T47D (cell line): ENCODE data around the gene MORC3.
"Not testable (repeated sequence)": the region's sequence is repeated elsewhere in the genome, so short reads cannot be mapped to it uniquely, and the experiment has no call there.

Experiments
- DNase-seq, 2 experiments: peaks; one replicate each; pipeline versions ENCODE4 v3.0.0 to v3.0.0-alpha.2; 2011 to 2012; ENCODE audit warnings: low read depth in 1 of 2, low spot score in 1 of 2
- JUND ChIP-seq: IDR thresholded peaks from 2 replicates; pipeline ENCODE4 v1.6.1; 2012; ENCODE audit warnings: low read depth
- in situ Hi-C: cut with HindIII; loops from 2 replicates; pipeline ENCODE4 v1.10.0; 2016; ENCODE audit warnings: low sequenced_read_pairs, low pct_unique_long_range_greater_than_20kb

Gene MORC3

GRCh38 chr21:36381841-36382589 lies 62.0 kb downstream of the MORC3 start:
- in situ Hi-C loops, result no loop called here
- DNase-seq, result no peak

GRCh38 chr21:36382722-36383121 lies 62.7 kb downstream of the MORC3 start:
- in situ Hi-C loops, DNase-seq: not testable (repeated sequence)

More at GRCh38 chr21:36381841-36382589, 62.0 kb downstream of the MORC3 start:
- TF ChIP-seq JUND, result no peak

GRCh38 chr21:36384885-36385232 lies 64.9 kb downstream of the MORC3 start:
- in situ Hi-C loops, result no loop called here
- TF ChIP-seq JUND, result no peak
- DNase-seq, result no peak

DNA sequence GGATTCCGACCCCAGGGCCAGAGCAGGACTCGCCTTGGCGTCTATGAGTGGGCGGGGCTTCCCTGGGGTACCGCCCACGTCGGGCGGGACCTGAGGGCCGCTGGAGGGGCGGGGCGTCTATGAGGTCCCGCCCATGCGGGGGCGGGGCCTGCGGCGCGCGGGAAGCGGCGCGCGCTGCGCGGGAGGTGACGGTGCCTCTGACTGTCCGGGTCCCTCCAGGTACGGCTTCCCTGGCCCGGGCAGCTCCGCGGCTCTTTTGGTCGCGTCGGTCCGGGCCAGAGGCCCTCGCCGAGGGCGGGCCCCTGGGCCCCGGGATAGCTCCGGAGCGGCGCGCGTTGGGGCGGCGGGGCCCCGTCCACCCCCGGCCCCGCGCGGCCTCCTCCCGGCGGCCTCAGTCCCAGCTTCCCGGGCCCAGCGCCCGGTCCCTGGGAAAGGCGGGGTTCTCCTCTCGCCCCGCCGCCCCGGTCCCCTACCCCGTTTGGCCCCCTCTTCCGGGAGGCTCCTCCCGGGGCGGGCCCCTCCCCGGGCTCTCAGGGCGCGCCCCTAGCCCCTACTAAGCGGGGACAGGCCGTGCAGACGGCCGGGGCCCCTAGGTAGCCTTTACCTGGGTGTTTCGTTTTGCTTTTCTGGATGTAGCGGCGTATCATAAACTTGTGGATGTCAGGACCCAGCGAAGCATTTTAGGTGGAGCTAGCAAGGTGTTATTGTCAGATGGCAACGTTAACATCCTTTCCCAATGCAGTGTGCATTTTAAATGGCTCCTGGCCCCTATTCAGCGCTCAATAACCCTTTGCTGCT lies 65.4 kb downstream of the MORC3 start, which contains the start of gene CHAF1B:
Gene CHAF1B (plus strand): TSS at position 160 of the 798 bp plus-strand sequence. CDS start 745 bp downstream, outside the sequence.
- TF ChIP-seq JUND, result no peak
- DNase-seq, result peak; percentile 86 to 89
- in situ Hi-C loops, result no loop called here

DNA sequence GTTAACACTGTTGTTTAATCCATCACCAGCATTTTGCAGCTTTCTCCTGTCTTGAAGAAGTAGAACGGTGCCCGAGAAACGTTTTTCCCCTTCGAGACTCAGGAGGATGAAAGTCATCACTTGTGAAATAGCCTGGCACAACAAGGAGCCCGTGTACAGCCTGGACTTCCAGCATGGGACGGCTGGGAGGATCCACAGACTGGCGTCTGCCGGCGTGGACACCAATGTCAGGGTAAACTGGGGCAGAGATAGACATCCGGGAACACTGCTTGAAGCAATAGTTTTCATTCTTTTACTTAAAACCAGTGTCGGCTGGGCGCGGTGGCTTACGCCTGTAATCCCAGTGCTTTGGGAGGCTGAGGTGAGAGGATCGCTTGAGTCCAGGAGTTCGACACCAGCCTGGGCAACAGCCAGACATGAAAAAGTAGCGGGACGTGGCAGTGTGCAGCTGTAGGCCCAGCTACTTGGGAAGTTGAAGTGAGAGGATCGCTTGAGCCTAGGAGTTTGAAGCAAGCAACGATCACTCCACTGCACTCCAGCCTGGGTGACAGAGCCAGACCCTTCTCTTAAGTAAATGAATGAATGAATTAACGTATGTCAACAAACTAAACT lies 66.1 kb downstream of the MORC3 start:
- in situ Hi-C loops, result no loop called here
- no peak for TF ChIP-seq JUND
- peak in 1 of 2 experiments; percentile 25 for DNase-seq

GRCh38 chr21:36388096-36388495 lies 68.1 kb downstream of the MORC3 start:
- TF ChIP-seq JUND, result no peak
- DNase-seq, result no peak
- in situ Hi-C loops, result no loop called here

- no peak for TF ChIP-seq JUND
- in situ Hi-C loops, result no loop called here
- DNase-seq, result peak; percentile 14 to 31
These were observed 68.8 kb downstream of the MORC3 start for GRCh38 chr21:36388835-36389234.

- in situ Hi-C loops, DNase-seq: not testable (repeated sequence)
These were observed 71.7 kb downstream of the MORC3 start for GRCh38 chr21:36391649-36392048.

DNA sequence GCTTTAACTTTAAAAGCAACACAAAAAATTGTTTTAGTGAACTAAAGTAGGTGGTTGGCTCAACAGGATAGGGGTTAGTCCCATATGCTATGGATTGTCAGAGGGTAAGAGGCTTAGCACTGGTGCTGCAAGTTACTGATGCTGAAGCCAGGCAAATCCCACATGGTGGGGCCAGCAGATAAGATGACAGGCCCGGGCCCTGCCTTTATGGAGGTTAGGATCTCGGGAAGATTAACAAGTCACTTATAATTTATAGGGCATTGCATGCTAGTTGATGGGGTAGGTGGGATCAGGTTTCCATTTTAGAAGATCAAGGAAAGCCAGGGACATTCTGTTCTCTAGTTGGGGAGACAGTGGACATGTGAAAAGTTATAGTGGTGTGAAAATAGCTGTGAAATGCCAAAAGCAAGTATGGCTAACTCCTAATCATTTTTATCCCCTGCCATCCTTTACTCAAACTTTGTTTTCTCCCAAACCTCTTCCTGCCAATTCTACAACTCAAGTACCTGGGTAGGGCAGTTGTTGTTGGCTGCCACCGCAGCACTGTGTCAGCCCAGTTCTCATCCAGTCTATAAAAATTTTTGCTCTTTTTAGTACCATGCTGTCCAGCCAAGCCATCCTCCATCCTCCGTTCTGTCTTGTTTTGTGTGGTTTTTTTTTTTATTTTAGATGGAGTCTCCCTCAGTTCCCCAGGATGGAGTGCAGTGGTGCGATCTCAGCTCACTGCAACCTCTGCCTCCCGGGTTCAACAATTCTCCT lies 75.5 kb downstream of the MORC3 start:
- in situ Hi-C loops, result no loop called here
- TF ChIP-seq JUND, result no peak
- DNase-seq, result no peak

GRCh38 chr21:36396325-36396724 lies 76.3 kb downstream of the MORC3 start:
- DNase-seq, result no peak
- in situ Hi-C loops, result no loop called here
- TF ChIP-seq JUND, result no peak

DNA sequence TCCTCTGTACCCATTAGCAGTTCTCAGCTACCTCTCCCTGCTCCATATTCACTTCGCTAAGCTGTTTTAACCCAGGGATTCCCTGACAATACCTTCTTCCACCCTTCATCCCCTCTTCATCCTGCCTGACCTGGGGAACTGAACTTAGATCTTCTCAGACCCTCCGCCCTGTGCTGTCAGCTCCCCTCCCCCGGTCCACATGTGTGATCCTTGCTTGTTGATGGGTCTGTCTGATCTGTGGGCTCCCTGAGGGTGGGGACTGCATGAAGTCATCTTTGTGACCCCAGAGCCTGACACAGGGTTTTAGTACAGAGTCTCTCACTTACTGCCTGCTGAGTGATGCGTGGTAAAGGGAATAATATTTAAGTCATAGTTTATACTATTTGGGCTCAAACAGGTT lies 77.0 kb downstream of the MORC3 start:
- in situ Hi-C loops, result no loop called here
- DNase-seq, result no peak
- TF ChIP-seq JUND, result no peak

DNA sequence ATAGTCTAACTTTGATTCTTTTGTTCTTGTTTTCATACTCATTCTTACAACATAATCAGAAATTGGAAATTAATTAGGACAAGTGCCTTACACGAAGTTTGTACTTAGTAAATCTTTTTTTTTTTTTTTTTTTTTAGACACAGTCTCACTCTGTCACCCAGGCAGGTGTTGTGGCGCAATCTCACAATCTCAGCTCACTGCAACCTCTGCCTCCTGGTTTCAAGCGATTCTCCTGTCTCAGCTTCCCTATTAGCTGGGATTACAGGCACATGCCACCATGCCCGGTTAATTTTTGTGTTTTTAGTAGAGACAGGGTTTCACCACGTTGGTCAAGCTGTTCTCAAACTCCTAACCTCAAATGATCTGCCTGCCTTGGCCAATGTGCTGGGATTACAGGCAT lies 77.6 kb downstream of the MORC3 start:
- in situ Hi-C loops, result no loop called here
- TF ChIP-seq JUND, result no peak

GRCh38 chr21:36399736-36400135 lies 79.7 kb downstream of the MORC3 start:
- DNase-seq, in situ Hi-C loops: not testable (repeated sequence)

More for the DNA sequence above, 77.6 kb downstream of the MORC3 start:
- no peak for DNase-seq
